ENCODE data around the gene HNRNPAB.
"Not testable (repeated sequence)": the region's sequence is repeated elsewhere in the genome, so short reads cannot be mapped to it uniquely, and the experiment has no call there.

HNRNPAB gene

GRCh38 chr5:178244576-178244975 is 40.2 kb downstream of the HNRNPAB start:
- DNase-seq (ENCODE audit: low read depth, low spot score), result no peak

- DNase-seq (ENCODE audit: low read depth, low spot score), result no peak
Observed at GRCh38 chr5:178245389-178245788, 41.1 kb downstream of the HNRNPAB start.

- no peak for DNase-seq (ENCODE audit: low read depth, low spot score)
Observed at GRCh38 chr5:178246624-178247279, 42.4 kb downstream of the HNRNPAB start.

- no peak for DNase-seq (ENCODE audit: low read depth, low spot score)
Observed at GRCh38 chr5:178247481-178248456, 43.4 kb downstream of the HNRNPAB start.

GRCh38 chr5:178248750-178249149 is 44.4 kb downstream of the HNRNPAB start:
- no peak for DNase-seq (ENCODE audit: low read depth, low spot score)

GRCh38 chr5:178249191-178249989 is 45.1 kb downstream of the HNRNPAB start:
- no peak for DNase-seq (ENCODE audit: low read depth, low spot score)

- no peak for DNase-seq (ENCODE audit: low read depth, low spot score)
Observed at GRCh38 chr5:178250263-178250662, 45.9 kb downstream of the HNRNPAB start.

- no peak for DNase-seq (ENCODE audit: low read depth, low spot score)
Observed at GRCh38 chr5:178252258-178252657, 47.9 kb downstream of the HNRNPAB start.

- DNase-seq (ENCODE audit: low read depth, low spot score), result not testable (repeated sequence)
Observed at GRCh38 chr5:178253632-178254031, 49.3 kb downstream of the HNRNPAB start.

- no peak for DNase-seq (ENCODE audit: low read depth, low spot score)
Observed at GRCh38 chr5:178256746-178257145, 52.4 kb downstream of the HNRNPAB start.

GRCh38 chr5:178257650-178258049 is 53.3 kb downstream of the HNRNPAB start:
- DNase-seq (ENCODE audit: low read depth, low spot score), result no peak

GRCh38 chr5:178259623-178260536 is 55.5 kb downstream of the HNRNPAB start:
- DNase-seq (ENCODE audit: low read depth, low spot score), result no peak

Data from activated naive CD8-positive, alpha-beta T cell treated with anti-CD3 and anti-CD28 coated beads, Interleukin-2, amount 50 U/mL, for 16 hours (primary cell).